Measurements from ENCODE around the gene ATP2B2.
"Not testable (repeated sequence)": the region's sequence is repeated elsewhere in the genome, so short reads cannot be mapped to it uniquely, and the experiment has no call there.

GRCh38 chr3:10540347-10540746, 35.0 kb upstream of the ATP2B2 start:
- TF ChIP-seq TAF1 (IDR thresholded peaks at IDR 0.05; ENCODE audit: borderline replicate concordance, low read depth, low read length); ZBTB4 (CRISPR knock-in tag; IDR thresholded peaks at IDR 0.05); NRF1 (conservative IDR thresholded peaks at IDR 0.05; ENCODE audit: low read depth, low read length); EZH2 (IDR thresholded peaks at IDR 0.05; ENCODE audit: borderline replicate concordance, control insufficient read depth, low read depth, low read length); ZNF217 (IDR thresholded peaks at IDR 0.05); JUND (IDR thresholded peaks at IDR 0.05; ENCODE audit: low read depth, low read length); POLR2A (IDR thresholded peaks at IDR 0.05; ENCODE audit: low read depth, low read length); CTCF (IDR thresholded peaks at IDR 0.05 in 2 of 3, conservative IDR thresholded peaks at IDR 0.05 in 1 of 3; ENCODE audit: control insufficient read depth in 2 of 3, extremely low read depth in 1 of 3, insufficient read depth in 1 of 3, low read depth in 3 of 3, low read length in 3 of 3); EED (IDR thresholded peaks at IDR 0.05; ENCODE audit: low read depth); NFYB (IDR thresholded peaks at IDR 0.05; ENCODE audit: insufficient read depth, low read depth, low read length); PAX5 (IDR thresholded peaks at IDR 0.05; ENCODE audit: borderline replicate concordance, low read depth, low read length); YBX1 (IDR thresholded peaks at IDR 0.05); SMAD5 (IDR thresholded peaks at IDR 0.05; ENCODE audit: low read depth): not testable (repeated sequence)
- TF ChIP-seq, protein P1, sequence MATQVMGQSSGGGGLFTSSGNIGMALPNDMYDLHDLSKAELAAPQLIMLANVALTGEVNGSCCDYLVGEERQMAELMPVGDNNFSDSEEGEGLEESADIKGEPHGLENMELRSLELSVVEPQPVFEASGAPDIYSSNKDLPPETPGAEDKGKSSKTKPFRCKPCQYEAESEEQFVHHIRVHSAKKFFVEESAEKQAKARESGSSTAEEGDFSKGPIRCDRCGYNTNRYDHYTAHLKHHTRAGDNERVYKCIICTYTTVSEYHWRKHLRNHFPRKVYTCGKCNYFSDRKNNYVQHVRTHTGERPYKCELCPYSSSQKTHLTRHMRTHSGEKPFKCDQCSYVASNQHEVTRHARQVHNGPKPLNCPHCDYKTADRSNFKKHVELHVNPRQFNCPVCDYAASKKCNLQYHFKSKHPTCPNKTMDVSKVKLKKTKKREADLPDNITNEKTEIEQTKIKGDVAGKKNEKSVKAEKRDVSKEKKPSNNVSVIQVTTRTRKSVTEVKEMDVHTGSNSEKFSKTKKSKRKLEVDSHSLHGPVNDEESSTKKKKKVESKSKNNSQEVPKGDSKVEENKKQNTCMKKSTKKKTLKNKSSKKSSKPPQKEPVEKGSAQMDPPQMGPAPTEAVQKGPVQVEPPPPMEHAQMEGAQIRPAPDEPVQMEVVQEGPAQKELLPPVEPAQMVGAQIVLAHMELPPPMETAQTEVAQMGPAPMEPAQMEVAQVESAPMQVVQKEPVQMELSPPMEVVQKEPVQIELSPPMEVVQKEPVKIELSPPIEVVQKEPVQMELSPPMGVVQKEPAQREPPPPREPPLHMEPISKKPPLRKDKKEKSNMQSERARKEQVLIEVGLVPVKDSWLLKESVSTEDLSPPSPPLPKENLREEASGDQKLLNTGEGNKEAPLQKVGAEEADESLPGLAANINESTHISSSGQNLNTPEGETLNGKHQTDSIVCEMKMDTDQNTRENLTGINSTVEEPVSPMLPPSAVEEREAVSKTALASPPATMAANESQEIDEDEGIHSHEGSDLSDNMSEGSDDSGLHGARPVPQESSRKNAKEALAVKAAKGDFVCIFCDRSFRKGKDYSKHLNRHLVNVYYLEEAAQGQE (IDR thresholded peaks at IDR 0.05; ENCODE audit: low read depth, low read length) = not testable (repeated sequence)
